Dermis blood vessel endothelial cell (primary cell): ENCODE data around the gene CPNE1. TPM values are rescaled to one million over a fixed set of nuclear protein-coding genes. Genes with fewer than 3 reads are reported as not detected.
A peak's percentile ranks its signal among the peaks of the same experiment; 100 is the strongest.
"Not testable (repeated sequence)": the region's sequence is repeated elsewhere in the genome, so short reads cannot be mapped to it uniquely, and the experiment has no call there.

Experiments used
- DNase-seq: peaks from one replicate; pipeline ENCODE4 v3.0.0; 2010
- total RNA-seq: library from RNA; depleted of rRNA; stranded (reverse); fragments of >200 nt; gene quantifications from 2 replicates; pipeline ENCODE4 v1.2.3, GENCODE V29; 2014

The CPNE1 gene
- total RNA-seq, 1 donor from 2014 or later = 159 TPM

DNA sequence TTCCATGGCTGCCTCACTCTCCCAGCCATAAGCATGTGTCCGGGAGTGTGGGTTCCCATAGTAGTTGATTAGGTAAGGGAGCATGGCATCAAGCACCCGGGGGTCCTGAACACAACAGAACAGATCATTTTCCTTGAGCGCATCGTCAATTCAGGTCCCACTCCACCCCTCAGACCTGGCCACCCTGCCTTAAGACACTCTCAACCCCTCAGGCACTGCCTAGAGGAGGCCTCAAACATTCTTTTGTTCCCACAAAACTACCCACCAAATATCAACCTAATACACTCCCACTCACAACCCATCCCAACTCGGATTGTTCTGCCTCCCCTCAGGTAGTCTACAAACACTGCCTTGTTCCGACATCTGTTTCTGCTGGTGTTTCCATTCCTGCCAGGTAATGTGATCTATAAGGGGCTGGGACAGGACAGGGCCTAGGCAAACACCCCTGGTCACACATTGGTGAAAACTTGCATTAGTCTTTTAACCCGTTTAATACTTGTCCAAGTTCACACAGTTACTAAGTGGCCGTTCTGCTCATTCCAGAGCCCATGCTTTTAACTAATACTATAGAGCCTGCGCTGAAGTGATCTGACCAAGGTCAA is 33.1 kb upstream of the CPNE1 start:
- DNase-seq = no peak

DNA sequence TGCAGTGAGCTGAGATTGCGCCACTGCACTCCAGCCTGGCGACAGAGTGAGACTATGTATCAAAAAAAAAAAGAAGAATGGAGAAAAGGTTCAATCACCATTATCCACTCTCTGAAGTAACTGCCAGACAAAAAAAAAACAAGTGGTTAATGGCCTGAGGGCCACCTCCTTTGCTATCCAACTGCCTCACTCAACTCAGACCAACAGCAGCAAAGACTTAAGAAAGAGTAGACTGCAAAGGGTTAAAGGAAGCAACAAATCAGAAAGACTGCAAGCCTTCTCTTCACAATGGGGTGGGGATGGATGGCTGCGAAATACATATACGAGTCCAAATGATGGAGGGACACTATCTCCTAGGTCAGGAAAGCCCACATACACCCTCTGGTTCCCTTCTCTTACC is 31.3 kb upstream of the CPNE1 start:
- no peak for DNase-seq

DNA sequence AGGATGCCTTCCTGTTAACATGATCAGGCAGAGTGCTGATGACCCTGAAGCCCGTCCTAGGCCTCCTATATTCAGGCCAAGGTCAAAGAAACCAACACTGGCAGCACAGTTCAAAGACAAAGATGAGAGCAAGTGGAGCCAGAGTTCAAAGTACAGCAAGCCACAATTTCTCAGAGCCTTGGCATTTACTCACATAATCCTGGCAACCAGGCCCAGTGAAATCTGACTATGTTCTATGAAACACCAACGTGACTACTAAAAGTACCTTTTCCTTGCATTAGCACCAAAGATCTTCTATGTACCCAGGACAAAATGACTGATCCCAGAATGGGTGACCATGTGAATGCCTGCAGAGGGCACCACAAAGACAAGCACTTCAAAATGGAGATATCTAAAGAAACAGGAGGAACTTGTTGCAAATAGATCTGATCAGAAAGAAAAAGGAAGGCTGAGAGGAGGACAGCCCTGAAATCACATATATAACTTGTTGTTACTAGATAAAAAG is 30.6 kb upstream of the CPNE1 start:
- no peak for DNase-seq

DNA sequence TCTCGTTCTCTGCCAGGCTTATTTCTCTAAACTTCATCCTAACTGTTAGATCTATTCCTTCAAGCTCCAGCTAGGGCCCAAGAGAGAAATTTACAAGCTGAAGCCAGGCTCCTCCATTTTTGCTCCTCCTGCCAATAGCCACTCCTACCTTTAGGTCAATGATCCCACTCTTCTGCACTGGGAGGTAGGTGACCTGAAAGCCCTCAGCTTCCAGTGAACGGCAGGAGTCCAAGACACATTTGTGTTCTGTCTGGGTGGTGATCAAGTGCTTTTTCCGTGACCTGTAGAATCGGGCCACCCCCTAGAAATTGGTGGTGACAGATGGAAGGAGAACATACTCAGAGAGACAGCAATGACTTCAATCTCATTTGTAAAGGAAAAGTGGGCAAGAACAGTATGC is 25.6 kb upstream of the CPNE1 start:
- no peak for DNase-seq

DNA sequence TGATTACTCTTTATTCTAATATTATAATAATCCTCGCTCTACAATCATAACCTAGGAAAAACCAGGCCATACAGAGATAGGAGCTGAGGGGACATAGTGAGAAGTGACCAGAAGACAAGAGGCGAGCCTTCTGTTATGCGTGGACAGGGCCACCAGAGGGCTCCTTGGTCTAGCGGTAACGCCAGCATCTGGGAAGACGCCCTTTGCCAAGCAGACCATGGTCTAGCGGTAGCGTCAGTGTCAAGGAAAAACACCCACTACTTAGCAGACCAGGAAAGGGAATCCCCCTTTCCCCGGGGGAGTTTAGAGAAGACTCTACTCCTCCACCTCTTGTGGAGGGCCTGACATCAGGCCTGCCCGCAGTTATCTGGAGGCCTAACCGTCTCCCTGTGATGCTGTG is 22.2 kb upstream of the CPNE1 start:
- not testable (repeated sequence) for DNase-seq

DNA sequence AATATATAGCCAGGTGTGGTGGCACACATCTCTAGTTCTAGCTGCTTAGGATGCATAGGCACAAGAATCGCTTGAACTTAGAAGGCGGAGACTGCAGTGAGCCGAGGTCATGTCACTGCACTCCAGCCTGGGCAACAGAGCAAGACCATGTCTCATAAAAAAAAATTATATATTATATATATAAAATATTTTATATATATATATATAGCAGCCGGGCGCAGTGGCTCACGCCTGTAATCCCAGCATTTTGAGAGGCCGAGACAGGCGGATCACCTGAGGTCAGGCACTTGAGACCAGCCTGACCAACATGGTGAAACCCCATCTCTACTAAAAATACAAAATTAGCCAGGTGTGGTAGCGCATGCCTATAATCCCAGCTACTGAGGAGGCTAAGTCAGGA is 20.7 kb upstream of the CPNE1 start:
- DNase-seq = not testable (repeated sequence)

DNA sequence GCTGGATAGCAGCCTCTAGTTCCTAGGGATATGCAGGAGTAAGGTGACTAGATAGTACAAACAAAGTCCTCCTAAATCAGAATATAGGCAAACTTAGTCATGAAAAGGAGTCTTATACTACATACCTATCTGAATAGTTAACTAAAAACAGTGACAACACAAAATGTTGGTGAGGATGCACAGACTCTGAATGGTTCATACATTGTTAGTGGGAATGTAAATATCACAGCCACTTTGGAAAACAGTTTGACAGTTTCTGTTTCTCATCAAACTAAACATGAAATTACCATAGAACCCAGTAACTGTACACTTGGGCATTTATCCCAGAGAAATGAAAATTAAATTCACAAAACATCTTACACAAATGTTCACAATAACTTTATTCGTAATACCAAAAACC is 17.3 kb upstream of the CPNE1 start:
- DNase-seq = no peak

DNA sequence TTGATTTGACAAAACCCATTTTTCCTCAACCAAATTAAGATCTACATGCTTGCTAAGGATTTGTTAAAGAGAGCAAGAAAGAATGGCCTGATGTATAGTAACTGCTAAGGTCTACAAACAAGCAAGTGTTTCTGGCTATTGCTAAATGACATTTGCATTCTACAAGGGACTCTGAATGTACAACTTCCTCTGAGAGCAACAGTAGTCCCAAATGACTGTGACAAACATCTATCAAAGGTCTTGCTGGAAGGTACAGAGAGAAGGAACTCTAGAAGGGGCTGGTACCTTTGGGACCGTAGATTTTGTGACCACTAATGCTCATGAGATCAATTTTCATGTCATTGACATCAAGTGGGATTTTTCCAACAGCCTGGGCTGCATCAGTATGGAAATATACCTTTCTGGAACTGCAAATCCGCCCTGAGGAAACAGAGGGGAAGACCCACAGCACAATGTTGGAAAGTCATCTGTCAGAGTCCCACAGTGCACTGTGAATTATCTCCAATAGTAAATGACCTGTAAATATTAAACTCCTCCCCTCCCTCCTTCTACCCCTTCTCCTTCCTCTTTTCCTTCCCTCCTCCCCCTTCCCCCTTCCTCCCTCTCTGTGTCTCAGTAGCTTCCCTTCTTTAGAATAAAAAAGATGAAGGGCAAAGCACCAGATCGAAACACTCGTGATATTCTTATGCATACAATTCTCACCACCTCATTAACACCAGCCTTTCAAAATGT is 15.9 kb upstream of the CPNE1 start:
- no peak for DNase-seq

DNA sequence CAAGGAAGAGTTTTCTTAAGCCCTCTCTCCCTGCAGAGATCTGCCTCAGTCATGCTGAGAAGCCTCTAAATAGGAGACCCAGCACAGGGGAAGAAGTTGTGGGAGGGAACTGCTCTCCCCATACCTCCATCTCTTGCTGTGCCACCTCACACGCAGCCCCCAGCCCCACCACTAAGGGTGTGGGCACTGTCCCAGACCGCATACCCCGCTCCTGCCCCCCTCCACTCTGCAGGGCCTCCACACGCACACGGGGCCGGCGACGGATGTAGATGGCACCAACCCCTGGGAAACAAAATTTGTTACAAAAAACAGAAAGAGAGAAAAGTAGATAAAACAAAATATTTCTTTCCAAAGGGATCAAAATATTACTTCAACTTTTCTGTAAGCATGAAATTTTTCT is 10.2 kb upstream of the CPNE1 start:
- DNase-seq = no peak

DNA sequence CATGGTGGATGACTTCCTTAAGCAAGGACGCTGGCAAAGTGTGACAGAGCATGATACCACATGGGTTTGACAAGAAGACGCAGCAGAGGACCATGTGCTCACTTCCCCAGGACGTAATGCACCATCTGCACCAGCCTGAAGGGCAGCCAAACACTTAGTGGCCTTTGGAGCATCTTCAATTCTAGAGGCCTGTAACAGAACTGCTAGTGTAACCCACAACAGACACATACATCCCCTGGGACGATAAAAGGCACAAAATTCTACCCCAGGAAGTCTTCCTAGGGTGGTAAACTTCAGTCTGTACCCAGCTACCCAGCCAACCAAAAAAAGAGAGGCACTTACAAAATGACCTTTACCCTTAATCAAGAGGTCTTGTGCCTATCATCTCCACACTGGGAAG is 9.2 kb upstream of the CPNE1 start:
- no peak for DNase-seq

DNA sequence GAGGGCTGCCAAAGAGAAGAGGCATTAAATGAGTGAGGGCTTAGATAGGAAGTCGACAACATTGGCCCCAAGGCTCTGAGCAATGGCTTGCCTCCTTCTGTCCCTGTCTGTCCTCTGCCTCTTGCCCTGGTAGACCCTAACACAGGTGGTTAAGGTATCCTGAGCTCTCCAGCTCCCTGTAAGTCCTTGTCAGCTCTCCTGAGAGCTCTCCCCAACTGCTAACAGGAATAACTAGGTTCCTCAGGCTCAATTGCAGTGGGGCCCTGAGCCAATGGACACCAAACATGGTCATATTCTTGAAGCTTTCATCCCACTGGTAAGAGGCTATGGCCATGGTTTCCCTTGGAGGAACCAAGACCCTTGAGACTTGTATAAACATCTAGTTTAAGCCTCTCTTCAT is 5.0 kb upstream of the CPNE1 start:
- no peak for DNase-seq

DNA sequence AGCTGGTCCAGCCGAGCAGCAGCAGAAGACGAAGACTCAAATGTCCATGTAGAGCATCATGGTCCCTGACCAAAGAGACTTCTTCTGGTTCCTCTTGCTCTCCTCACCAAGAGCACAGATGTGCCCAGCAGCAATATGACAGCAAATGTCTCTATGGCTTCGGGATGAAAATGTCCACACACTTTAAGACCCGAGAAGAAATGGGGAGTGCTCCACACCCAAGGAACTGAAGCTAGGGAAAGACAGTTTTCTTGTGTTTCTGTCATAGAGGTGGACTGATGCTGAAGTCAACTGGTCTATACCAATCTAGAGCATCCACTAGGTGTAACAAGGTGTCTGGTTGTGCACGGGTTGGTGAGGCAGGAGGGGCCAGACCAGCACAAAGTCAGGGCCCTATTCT is 4.5 kb upstream of the CPNE1 start:
- DNase-seq = no peak

DNA sequence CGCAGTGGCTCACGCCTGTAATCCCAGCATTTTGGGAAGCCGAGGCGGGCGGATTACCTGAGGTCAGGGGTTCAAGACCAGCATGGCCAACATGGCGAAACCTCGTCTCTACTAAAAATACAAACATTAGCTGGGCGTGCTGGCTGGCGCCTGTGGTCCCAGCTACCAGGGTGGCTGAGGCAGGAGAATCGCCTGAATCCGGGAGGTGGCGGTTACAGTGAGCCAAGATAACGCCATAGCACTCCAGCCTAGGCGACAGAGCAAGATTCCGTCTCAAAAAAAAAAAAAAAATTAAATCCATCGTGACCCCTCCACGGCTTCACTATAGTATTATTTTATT is 1.2 kb upstream of the CPNE1 start:
- no peak for DNase-seq

DNA sequence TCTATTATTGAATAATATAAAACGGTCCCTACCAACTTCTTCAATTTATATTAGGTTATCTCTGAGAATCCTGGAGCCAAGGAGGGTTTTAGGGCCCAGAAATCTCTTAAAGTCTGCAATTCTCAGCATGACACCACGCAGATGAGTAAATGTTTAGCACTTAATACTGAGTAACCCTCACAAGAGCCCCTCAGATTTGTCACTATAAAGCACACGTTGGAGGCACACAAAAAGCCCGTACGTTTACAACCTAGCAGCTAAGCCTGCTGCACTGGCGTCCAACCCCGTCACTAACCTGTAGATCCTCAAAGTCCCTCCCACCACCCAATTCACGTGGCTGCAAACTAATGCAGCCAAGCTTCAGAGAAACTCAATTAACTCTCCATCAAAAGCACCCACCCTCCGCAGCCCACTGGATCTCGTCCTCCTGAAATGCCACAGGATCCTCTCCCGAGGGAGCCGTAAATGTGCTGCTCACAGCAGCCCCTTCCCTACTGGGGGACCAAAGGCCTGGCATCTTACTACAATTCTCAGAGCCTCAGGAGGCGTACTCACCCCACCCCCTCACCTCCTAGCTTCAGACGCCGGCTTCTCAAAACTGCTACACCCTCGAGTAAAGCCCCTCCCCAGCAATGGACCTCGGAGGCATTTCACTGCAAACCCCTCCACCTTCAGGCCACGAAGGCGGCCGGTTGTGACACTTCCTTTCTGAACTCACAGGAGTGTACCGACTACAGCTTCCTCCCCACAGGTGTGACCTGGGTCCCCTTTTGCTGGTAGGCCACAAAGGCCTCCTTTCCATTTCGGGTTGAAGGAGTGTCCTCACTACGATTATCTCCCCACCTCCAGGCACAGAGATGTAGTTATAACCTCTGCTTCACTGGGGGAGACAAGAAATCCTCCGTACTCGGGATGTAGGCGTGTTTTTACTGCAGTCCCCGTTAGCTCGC is 909 bp downstream of the CPNE1 start:
- peak; percentile 57 for DNase-seq

DNA sequence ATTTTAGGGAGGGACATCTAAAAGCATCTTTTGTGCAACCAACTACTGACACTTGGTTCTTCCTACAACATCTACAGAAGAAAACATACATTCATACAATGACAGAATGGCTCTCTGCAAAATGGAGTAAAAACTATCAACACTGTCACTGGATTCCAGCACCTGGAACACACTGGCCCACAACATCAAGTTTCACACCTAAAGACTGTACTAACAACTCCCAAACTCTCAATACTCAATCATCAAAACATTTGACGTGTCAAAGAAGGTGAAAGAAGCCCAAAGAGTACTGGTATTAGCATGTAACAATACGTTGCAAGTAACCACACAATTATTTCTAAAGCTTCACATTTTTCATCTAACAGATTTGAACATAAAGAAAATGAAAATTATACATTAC is 2.1 kb downstream of the CPNE1 start:
- DNase-seq = peak; percentile 5

DNA sequence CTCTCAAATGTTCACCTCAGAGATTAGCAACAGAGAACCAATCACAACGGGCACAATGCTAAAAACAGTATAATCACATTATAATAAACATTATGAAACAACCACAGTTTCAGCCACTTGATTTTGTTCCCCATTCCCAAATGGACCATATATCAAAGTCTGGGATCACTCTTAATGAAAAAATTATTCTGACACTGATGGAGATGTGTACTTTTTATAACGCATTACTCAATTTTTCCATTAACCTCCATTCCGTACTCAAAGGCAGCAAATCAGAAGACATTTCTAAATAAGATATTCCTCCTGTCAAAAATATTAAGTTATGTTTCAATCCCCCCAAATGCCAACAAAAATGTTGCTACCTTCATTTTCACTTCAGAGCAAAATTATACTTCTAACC is 2.8 kb downstream of the CPNE1 start:
- peak; percentile 30 for DNase-seq

DNA sequence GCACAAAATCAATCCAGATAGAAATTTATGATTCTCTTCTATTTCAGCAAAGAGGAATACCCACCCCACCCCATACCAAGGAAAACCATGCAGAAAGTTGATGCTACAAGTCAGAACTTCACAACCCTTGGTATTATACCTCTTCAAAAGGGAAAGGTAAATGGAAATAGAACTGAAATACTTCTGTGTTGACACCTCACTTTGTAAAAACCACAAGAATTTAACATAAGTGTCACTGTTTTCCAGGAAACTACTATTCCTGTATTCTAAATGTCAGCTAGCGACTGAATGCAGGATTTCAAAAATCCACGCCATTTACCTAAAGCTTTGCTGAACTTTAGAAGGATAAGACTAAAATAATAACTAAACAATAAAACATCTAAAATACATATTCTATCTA is 3.6 kb downstream of the CPNE1 start:
- DNase-seq = no peak

DNA sequence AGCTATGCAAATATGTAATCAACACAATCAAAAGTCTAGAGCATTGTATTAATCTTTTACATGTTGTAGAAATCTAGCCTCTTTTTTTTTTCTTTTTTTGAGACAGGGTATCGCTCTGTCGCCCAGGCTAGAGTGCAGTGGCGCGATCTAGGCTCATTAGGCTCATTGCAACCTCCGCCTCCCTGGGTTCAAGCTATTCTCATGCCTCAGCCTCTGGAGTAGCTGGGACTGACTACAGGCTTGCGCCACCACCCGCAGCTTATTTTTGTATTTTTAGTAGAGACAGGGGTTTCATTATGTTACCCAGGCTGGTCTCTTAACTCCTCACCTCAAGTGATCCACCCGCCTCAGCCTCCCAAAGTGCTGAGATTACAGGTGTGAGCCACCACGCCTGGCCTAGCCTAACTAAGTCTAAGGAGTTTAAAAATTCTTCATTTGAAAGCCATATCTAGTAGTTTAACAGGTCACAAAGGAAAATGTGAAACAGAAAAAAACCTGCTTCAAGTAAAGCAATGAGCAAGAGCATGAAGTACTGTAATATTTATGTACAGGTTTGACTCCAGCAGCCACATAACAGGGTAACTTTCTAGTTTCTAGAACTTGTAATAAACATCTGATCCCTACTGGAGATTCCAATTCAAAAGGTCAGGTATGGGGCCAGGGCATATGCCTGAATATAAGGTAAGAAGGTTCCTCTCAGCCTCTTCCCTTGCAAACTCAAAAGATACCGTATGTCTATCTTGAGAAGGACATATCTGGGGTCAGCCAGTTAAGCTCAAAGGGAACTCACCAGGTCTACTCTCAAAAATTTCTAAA is 4.4 kb downstream of the CPNE1 start:
- DNase-seq = no peak

DNA sequence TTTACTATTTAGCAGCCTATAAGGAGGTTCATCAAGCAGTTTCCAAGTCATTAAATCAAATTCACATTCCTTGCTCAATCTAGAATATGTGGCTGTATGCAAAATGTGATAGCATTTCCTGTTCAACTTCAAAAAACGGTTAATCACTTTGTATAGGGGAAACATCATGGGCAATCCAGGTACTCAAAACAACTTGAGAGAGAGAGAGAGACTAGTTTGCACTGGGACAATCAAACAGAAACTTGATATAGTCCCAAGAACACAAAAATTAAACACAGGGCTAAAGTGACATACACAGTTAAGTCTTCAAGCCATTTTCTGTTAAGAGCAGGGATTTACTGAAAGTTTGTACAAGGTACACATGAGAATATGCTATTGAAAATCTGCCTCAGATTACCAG is 7.4 kb downstream of the CPNE1 start:
- DNase-seq = peak; percentile 4

DNA sequence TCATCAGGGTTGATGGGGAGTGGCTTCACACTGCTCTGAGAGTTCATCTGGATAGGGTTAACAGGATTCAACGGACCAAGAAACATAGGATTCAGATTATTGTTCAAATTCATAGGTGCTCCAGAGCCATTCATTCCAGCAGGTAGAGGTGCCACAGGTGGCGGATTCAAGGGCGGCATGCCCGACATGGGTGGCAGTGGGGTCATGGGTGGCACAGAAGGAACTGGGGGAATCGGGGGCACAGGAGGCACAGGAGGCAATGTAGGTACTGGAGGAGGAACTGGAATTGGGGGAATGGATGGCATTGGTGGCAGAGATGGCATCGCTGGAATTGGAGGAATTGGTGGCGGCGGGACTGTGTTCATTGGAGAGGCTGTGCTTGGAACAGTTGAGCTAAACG is 10.3 kb downstream of the CPNE1 start:
- no peak for DNase-seq

DNA sequence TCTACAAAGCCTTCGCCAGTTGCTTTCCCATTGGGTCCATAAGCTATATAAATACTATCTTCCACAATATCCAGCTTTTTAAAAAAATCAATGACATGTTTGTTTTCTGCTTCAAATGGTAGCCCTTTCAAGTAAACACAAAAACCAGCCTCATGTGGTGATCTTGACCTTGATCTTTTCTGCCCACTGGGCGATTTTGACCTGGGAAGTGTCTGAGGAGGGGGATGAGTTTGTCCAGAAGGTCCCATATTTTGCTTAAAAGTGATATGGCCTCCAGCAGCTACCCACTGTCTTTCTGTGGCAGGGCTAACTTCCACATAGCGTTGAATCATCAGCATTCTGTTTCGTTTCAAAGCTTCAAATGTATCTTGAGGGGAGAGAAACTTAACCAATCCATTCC is 10.8 kb downstream of the CPNE1 start:
- no peak for DNase-seq

DNA sequence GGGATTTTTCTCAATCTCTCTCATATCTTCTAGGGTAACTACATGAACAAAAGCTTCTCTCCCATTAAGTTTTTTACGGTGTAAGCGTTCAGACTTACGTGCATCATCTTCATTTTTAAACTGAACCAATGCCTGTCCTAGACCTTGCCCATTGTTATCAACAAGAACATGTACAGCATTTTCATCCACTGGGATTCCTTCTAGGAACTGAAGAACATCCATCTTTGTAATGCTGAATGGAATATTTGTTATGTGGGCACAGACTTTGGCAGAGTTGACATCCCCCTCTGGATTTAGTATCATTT is 11.3 kb downstream of the CPNE1 start:
- no peak for DNase-seq
